ENCODE data around the gene KRTAP10-7. TPM values are rescaled to one million over a fixed set of nuclear protein-coding genes. Genes with fewer than 3 reads are reported as not detected.

KRTAP10-7 gene
- total RNA-seq, 1 donor from 2014 or later, result not detected

DNA sequence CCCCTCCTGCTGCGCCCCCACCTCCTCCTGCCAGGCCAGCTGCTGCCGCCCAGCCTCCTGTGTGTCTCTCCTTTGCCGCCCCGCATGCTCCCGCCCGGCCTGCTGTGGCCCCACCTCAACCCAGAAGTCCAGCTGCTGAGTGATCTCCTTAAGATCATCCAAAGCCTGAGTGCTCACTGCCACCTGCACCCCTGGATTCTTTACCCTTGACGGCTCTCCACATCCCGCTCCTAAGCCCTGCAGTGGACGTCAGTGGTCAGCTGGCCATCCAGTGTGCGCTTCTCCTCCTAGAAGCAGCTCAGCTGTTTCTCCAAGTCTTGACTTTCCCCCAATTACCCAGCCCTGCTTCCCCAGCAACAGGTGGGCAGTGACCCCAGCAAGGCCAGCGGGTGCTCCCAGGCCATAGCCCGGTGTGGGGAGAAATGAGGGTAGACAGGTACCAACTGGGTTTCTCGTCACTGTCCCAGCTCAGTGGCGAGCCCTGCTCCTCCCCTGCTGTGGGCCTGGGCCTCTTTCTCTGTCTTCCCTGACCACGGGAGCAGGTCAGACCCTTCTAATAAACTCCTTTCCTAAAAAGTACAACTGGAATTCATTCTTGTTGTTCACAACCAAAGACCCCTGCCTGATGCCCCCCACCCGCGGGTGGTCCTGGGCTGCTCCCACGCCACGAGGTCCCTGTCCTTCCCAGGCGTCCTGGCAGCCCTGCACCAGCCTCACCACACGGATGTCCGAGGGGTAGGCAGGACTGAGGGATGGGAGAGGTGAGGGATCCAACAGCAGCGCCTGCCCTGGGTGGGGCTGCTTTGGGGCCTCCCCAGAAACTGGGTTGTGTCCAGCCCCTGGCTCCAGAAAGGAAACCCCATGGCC, 1.4 kb downstream of the KRTAP10-7 start:
- Mint-ChIP-seq H3K36me3 (ENCODE audit: low read depth, unreplicated experiment) (peaks cover 2% of the 10 kb centered on the region), H3K4me3 (ENCODE audit: unreplicated experiment) (no peak overlapping the region), H3K27me3 (ENCODE audit: low read depth, unreplicated experiment) (peaks cover 33% of the 10 kb centered on the region), H3K4me1 (ENCODE audit: low read depth, unreplicated experiment) (no peaks in the 10 kb centered on the region), H3K9me3 (ENCODE audit: unreplicated experiment) (peaks cover 20% of the 10 kb centered on the region), H3K27ac (ENCODE audit: unreplicated experiment) (no peak overlapping the region)
- no peak overlapping the region for H3K9ac ChIP-seq (ENCODE audit: low read length)
- no peak overlapping the region for H3K4me3 ChIP-seq (ENCODE audit: insufficient read depth, low read depth, low read length)
- H3K27me3 ChIP-seq (ENCODE audit: insufficient read depth, low read length), result no peaks in the 10 kb centered on the region
- H3K79me2 ChIP-seq (ENCODE audit: insufficient read depth, low read length), result no peaks in the 10 kb centered on the region
- H4K20me1 ChIP-seq (ENCODE audit: insufficient read depth, low read length), result no peaks in the 10 kb centered on the region
- TF ChIP-seq, protein P1, sequence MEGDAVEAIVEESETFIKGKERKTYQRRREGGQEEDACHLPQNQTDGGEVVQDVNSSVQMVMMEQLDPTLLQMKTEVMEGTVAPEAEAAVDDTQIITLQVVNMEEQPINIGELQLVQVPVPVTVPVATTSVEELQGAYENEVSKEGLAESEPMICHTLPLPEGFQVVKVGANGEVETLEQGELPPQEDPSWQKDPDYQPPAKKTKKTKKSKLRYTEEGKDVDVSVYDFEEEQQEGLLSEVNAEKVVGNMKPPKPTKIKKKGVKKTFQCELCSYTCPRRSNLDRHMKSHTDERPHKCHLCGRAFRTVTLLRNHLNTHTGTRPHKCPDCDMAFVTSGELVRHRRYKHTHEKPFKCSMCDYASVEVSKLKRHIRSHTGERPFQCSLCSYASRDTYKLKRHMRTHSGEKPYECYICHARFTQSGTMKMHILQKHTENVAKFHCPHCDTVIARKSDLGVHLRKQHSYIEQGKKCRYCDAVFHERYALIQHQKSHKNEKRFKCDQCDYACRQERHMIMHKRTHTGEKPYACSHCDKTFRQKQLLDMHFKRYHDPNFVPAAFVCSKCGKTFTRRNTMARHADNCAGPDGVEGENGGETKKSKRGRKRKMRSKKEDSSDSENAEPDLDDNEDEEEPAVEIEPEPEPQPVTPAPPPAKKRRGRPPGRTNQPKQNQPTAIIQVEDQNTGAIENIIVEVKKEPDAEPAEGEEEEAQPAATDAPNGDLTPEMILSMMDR (IDR thresholded peaks at IDR 0.05; ENCODE audit: insufficient read depth, low read depth, low read length), result no peak
- no peak for TF ChIP-seq EZH2 (IDR thresholded peaks at IDR 0.05; ENCODE audit: insufficient read depth, low read length)
- H3K9me3 ChIP-seq (ENCODE audit: insufficient read depth, low read depth, low read length), result peaks cover 6% of the 10 kb centered on the region
- no peak for FAIRE-seq
- no peaks in the 10 kb centered on the region for H3K36me3 ChIP-seq (ENCODE audit: insufficient read depth, low read length)
- H3K4me2 ChIP-seq (ENCODE audit: low read length), result no peak overlapping the region
- H2AFZ ChIP-seq (ENCODE audit: low read depth, low read length), result no peak overlapping the region
- DNase-seq (ENCODE audit: low read depth), result no peak
- H3K4me1 ChIP-seq (ENCODE audit: insufficient read depth, low read length), result no peaks in the 10 kb centered on the region
- no peak overlapping the region for H3K27ac ChIP-seq (ENCODE audit: low read depth, low read length)

DNA sequence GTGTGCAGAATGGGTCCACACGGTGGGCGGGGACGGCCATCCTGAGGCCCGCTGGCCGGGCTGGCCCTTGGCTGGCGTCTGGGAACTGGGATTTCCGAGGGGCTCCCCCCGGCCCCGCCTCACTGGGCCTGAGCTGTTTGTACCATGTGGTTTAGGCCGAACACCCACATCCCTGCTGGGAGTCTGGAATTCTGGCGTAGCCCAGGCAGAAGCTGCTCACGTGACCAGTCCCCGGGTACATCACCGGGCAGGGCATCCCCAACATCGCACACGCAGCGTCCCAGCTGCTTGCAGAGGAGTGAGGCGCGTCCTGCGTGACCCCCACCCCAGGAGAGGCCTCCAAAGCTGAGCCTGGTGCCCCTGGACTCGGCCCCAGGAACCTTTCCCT, 2.1 kb downstream of the KRTAP10-7 start:
- Mint-ChIP-seq H3K4me3 (ENCODE audit: unreplicated experiment) (no peak overlapping the region), H3K4me1 (ENCODE audit: low read depth, unreplicated experiment) (no peaks in the 10 kb centered on the region), H3K27me3 (ENCODE audit: low read depth, unreplicated experiment) (peaks cover 36% of the 10 kb centered on the region), H3K36me3 (ENCODE audit: low read depth, unreplicated experiment) (peaks cover 2% of the 10 kb centered on the region), H3K9me3 (ENCODE audit: unreplicated experiment) (peaks cover 17% of the 10 kb centered on the region), H3K27ac (ENCODE audit: unreplicated experiment) (no peak overlapping the region)
- Histone ChIP-seq H3K9me3 (ENCODE audit: insufficient read depth, low read depth, low read length) (peaks cover 6% of the 10 kb centered on the region), H3K4me1 (ENCODE audit: insufficient read depth, low read length) (no peaks in the 10 kb centered on the region), H3K36me3 (ENCODE audit: insufficient read depth, low read length) (no peaks in the 10 kb centered on the region), H3K27me3 (ENCODE audit: insufficient read depth, low read length) (no peaks in the 10 kb centered on the region), H3K27ac (ENCODE audit: low read depth, low read length) (no peak overlapping the region), H3K4me2 (ENCODE audit: low read length) (no peak overlapping the region), H3K4me3 (ENCODE audit: insufficient read depth, low read depth, low read length) (no peak overlapping the region), H4K20me1 (ENCODE audit: insufficient read depth, low read length) (no peaks in the 10 kb centered on the region), H3K9ac (ENCODE audit: low read length) (no peak overlapping the region), H2AFZ (ENCODE audit: low read depth, low read length) (no peak overlapping the region), H3K79me2 (ENCODE audit: insufficient read depth, low read length) (no peaks in the 10 kb centered on the region)
- TF ChIP-seq EZH2 (IDR thresholded peaks at IDR 0.05; ENCODE audit: insufficient read depth, low read length), result no peak
- TF ChIP-seq, protein P1 (IDR thresholded peaks at IDR 0.05; ENCODE audit: insufficient read depth, low read depth, low read length), result no peak
- DNase-seq (ENCODE audit: low read depth) (no peak), FAIRE-seq (no peak)

Data from astrocyte (in vitro differentiated cells and primary cell).